NCI-H748 treated with DMSO at 0.1 percent for 48 hours (cell line): ENCODE measurements around the gene MSH2.
"Not testable (repeated sequence)": the region's sequence is repeated elsewhere in the genome, so short reads cannot be mapped to it uniquely, and the experiment has no call there.

Experiments used
- DNase-seq: peaks from one replicate; lab custom pipeline; 2025; lab: John Stamatoyannopoulos, UW

MSH2 gene

DNA sequence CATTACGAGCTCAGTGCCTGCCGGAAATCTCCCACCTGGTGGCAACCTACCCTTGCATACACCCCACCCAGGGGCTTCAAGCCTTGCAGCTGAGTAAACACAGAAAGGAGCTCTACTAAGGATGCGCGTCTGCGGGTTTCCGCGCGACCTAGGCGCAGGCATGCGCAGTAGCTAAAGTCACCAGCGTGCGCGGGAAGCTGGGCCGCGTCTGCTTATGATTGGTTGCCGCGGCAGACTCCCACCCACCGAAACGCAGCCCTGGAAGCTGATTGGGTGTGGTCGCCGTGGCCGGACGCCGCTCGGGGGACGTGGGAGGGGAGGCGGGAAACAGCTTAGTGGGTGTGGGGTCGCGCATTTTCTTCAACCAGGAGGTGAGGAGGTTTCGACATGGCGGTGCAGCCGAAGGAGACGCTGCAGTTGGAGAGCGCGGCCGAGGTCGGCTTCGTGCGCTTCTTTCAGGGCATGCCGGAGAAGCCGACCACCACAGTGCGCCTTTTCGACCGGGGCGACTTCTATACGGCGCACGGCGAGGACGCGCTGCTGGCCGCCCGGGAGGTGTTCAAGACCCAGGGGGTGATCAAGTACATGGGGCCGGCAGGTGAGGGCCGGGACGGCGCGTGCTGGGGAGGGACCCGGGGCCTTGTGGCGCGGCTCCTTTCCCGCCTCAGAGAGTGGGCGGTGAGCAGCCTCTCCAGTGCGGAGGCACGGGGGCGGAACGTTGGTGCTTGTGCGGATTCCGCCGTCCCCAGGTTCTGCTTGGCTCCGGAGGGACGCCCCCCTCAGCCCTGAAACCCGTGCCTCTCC, at the start of gene MSH2:
Gene MSH2 (plus strand): TSS at position 352 of the 804 bp plus-strand sequence. CDS start 36 bp downstream, at position 388.
- peak; percentile 90 for DNase-seq

DNA sequence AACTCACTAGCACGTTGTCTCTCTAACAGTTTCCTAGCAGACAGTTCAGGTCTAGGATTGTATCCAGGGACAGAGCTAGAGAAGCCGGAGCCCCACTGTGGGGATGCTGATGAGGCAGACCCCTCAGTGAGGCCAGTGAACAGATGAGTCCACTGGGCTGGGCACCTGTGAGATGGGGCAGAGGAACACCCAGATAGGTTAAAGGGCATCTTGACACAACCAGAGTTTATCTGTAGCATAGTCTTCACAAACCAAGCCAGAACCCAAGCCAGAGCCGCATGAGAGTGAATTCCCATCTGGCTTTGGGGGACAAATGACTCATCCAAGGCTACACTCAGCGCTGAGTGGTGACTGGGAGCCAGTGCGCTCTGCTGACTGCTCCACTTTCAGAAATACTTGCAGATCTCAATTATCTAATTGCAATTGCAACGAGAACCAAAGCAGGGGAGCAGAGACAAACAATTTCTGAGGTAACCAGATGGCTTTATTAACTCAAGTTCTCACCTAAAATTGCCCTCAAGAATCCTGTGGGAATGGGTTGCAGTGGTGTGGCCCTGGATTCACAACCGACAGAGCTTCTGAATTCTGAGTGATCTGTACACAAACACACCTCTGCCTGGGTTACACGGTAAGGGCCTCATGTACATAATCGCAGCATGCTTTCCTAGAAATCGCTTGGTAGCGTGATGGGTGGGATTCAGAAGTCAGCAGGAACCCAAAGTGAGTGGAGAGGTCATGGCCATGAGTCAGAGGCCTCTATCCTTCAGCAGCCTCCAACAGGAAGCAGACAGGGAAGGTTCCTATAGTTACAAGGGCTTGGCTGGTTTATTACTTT, 48.7 kb upstream of the MSH2 start:
- DNase-seq, result no peak

DNA sequence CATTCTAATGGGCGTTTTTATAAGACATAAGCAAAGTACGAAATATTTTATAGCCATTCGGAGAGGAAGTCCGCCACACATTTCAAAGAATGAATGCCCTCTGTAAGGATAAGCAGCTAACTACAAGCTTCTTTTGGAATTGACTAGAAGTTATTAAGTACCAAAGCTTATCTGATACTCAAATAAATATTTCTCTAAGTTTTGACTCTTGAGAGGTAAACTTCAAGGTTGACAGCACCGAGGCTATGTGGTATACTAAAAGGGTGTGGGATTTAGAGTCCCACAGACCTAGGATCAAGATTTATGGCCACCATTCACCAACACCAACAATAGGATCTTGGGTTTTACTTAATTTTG, 48.1 kb upstream of the MSH2 start:
- no peak for DNase-seq

DNA sequence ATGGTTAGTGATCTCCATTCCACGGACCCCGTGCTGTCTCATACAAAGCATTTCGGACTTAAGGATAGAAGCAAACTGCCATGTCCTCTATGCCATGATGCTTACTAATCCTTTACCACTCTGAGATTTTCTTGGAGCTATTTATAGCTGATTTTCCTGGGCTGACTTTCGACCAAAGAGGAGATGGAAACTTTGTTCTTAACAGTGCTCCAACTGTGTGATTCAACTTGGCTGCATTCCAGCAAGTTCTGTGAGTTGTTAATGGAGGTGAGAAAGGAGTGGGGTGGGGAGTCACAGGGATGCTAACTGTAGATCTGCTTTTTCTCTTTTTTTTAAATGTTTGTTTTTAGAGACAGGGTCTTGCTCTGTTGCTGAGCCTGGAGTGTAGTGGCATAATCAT, 45.5 kb upstream of the MSH2 start:
- no peak for DNase-seq

DNA sequence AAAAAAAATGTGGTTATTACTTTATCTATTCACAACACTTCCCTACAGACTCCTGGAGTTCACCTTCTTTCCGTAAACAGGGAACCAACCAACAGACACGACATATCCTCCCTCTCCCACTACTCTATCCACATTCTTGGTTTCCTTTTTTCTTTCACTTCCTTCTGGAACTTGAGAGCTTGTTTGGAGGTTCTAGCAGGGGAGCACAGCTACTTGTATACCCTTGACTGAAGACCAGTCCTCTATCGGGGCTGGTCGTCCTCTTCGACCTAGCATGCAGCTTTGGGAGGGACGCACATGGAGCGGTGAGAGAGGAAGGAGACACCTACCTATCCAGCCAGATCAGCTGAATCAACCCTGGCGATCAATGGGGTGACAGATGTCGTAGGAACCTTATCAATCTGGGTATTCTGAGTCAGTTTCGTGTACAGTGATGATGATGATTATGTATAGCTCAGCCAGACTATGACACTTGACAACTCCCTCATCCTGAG, 43.5 kb upstream of the MSH2 start:
- no peak for DNase-seq

DNA sequence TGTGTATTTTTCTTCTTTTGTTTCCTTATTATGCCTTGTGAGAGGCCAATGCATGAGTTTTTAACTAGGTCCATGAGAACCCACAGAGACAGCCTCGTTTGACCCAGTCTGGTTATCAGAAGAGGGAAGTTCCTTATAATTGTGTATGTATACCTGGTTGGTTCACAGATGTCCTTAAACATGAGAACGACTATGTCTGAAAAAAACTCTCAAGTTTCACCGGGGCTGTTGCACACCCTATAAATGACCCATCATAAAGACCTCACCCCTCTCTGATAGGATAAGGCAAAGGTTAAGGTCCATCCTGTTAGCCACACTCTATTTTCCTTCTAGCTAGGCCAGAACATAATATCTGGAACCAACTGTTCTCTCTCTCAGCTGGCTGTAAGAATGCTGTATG, 42.7 kb upstream of the MSH2 start:
- DNase-seq, result no peak

DNA sequence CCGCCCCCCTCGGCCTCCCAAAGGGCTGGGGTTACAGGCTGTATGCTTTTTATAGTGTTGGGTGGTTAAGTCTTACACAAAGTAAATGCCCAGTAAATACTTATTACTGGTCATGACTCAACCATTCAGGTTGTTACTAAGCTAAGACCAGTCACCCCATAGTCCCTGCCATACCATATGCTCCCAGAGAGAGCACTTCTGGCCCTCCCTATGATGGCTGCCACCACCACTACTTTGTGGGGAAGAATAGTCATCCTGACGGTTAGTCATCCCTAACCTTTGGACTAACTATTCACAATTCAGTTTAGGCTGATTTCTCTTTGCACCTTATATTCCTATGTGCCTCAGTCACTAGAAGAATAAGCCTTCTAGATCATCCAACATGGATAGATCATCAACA, 42.0 kb upstream of the MSH2 start:
- no peak for DNase-seq

DNA sequence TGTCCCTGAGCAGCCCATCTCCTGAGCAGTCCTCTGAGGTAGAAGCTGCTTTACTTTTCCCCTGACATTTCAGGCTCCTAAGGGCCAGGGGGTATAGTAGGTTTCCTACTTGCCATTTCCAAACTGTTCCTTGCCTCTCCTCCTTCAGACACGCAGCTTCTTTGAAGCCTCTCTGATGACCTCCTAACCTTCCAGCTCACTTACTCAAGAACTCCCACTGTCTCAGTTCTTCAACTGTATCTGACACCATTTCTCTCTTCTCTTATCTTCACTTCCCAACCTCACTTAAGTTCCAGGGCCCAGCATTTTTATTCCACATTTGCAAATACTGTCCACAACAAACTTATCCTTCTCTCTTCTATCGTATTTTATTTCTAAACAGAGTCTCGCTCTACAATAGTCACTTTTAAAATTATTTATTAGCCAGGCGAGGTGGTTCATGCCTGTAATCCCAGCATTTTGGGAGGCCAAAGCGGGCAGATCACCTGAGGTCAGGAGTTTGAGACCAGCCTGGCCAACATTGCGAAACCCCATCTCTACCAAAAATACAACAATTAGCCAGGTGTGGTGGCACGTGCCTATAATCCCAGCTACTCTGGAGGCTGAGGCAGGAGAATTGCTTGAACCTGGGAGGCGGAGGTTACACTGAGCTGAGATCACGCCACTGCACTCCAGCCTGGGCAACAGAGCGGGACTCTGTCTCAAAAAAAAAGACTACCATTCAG, 41.3 kb upstream of the MSH2 start:
- DNase-seq, result not testable (repeated sequence)

DNA sequence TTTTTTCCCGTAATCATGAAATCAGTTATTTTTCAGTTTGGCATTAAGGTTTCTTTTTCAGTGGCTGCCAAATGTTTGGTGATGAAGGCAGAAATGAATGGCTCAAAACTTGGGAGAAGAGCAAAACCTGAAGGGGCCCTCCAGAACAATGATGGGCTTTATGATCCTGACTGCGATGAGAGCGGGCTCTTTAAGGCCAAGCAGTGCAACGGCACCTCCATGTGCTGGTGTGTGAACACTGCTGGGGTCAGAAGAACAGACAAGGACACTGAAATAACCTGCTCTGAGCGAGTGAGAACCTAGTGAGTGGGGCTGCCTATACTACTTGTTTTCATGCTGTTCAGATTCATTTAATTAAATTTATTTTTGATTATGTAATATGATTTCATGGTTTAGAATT, 29.2 kb upstream of the MSH2 start:
- DNase-seq, result no peak

DNA sequence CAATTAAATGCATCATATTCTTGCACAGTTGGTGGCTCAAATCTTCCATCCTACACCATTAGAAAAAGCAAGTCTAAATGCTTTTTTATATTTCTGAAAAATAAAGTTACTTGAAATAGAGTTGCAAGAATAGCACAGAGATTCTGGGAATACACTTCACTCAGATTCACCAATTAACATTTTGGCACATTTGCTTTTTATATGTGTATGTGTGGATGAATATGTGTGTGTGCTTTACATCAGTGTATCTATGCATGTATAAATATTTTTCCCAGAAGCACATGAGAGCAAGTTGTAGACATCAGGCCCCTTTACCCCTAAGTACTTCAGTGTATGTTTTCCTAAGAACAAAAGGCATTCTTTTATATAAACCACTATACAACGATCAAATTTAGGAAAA, 27.6 kb upstream of the MSH2 start:
- no peak for DNase-seq

DNA sequence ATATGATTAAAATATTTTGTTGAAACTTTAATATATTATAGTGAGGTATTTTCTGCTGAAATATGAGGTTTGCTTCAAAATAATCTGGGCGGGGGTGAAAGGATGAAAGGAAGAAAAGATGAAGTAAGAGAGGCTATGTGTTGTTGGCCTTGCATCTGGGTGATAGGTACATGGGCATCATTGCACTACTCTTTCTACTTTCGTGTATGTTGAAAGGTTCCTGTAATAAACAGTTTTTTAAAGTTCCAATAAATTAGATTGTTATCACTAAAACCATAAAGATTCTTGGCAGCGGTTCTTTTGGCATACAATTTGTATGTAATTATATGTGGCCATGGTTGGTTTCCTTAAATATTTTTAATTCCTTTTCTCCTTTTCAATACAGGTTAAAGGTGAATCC, 23.6 kb upstream of the MSH2 start:
- no peak for DNase-seq

DNA sequence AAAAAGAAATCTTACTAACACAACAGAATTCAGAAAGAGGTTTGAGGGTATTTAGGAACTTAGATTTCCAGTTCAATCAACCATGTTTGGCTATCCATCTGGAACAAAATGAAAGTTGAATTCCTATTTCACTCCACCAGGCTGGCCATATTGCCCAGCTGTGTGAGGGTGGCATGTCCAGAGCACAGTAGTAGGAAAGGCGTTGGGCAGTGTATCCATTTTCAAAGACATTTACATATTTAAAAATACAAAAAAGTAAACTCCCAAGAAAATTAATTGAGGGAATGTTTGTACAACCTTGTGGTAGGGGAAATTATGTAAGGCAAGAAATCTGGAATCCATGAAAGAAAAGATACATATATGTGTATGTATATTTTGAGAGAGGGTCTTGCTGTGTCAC, 21.5 kb upstream of the MSH2 start:
- no peak for DNase-seq

DNA sequence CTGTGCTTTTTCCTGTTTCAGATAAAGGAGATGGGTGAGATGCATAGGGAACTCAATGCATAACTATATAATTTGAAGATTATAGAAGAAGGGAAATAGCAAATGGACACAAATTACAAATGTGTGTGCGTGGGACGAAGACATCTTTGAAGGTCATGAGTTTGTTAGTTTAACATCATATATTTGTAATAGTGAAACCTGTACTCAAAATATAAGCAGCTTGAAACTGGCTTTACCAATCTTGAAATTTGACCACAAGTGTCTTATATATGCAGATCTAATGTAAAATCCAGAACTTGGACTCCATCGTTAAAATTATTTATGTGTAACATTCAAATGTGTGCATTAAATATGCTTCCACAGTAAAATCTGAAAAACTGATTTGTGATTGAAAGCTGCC, 16.4 kb upstream of the MSH2 start:
- no peak for DNase-seq

DNA sequence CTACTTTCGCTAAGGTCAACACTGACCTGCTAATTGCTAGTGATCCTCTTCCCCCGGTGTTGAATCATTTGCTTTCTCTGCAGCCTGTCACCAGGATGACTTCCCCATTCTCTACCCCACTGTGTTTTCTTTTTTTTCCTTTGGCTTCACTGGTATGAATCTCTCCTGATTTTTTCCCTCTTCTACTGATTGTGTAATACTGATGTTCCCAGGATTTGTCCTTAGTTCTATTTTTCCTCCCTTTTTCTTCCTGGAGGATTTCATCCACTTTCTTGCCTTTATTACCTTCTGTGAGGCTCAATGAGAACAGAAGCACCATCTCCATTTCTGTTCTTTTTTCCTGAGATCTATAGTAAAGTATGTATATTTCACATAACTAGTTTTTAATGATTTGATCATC, 14.1 kb upstream of the MSH2 start:
- DNase-seq, result no peak

DNA sequence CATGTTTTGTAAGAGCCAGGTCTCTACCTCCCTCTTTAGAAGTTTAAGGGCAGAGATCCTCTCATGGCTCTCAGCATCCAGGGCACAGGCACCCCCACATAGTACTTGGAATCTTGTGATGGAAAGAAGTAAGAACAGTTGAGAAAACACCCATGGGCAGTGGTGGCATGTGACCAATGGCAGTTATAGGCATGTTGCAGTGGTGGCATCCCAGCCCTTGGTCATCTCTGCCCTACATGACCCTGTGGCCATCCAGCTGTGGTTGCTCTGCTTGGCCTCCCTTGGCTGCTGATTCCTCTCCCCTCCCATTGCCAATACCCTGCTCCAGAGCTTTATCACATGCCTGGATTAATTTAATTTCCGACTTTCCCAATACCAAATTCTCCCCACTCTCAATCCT, 13.3 kb upstream of the MSH2 start:
- no peak for DNase-seq

DNA sequence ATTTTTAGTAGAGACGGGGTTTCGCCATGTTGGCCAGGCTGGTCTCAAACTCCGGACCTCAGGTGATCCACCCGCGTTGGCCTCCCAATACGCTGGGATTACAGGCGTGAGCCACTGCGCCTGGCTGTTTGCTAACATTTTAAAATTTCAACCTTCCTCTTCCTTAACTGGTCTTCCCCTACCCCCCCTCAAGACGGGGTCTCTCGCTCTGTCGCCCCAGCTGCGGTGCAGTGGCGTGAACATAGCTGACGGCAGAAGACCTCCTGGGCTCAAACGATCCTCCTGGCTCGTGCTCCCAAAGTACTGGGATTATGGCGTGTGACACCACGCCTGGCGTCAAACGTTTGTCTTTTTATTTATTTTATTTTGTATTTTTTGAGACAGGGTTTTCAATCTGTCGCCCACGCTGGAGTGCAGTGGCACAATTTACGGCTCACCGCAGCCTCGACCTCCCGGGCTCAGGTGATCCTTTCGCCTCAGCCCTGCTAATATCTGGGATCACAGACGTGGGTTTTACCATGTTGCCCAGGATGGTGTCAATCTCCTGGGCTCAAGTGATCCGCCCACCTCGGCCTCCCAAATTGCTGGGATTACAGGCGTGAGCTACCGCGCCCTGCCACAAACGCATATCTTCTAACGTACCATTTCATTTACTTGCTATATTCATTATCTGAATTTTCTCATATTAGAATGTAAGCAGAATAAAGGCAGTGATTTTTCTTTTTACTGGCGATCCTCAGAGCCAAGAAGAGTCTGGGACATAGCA, 984 bp upstream of the MSH2 start:
- peak; percentile 34 for DNase-seq

DNA sequence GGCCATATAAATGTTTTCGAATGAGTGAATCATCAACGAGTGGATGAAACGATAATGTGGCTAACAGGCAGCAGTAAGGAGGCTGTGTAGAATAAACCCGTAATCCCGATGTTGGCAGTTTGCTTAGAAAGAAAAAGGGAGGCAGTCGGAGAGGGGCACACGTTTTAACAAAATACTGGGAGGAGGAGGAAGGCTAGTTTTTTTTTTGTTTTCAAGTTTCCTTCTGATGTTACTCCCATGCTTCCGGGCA, 476 bp upstream of the MSH2 start:
- no peak for DNase-seq

DNA sequence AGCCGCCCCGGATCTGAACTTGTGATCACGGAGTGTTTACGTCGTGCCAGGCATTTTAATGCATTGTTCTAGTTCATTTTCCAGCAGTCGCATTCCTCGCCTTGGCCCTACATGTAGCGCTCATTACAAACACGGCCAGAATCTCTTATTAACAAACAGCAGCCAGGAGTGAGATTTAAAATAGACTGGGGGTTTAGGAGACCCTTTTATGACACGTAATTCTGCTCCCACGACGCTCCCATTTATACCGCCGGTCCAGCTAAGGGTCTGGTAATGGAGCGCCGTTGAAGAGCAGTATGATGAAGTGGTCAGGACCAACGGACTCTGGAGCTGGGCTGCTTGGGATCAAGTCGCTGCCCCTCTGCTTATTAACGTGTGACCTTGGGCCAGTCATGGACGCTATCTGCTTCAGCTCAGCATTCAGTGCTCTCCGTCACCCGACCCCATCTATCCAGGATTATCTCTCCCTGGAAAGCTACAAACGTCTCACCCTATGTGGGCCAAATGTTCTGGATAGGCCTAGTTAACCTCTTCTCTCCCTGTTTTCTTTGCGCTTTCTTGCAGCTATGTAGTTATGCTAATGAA, 745 bp downstream of the MSH2 start:
- no peak for DNase-seq

DNA sequence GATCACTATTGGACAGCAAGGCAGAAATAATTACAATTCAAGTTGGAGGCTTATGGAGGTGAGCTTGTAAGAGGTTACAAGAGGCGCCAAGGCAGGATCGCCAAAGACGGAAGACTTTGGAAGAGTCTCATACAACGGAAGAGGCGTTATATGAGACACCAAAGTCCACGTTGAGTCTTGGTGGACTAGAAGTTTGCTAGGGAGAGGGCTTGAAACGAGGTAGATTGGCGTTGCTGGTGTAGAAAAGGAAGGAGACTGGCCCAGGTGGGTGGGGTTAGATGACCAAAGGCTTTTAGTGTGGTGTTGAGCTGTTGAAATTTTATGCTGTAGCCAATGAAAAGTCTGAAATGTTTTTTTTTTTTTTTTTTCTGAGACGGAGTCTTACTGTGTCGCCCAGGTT, 1.4 kb downstream of the MSH2 start:
- DNase-seq, result no peak

DNA sequence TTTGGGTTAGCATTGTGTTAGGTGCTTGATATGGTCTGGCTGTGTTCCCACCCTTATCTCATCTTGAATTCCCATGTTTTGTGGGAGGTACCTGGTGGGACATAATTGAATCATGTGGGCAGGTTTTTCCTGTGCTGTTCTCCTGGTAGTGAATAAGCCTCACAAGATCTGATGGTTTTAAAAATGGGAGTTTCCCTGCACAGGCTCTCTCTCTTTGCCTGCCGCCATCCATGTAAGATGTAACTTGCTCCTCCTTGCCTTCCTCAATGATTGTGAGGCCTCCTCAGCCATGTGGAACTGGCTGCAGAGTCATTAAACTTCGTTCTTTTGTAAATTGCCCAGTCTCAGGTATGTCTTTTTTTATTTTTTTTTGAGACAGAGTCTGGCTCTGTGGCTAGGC, 2.8 kb downstream of the MSH2 start:
- DNase-seq, result no peak

DNA sequence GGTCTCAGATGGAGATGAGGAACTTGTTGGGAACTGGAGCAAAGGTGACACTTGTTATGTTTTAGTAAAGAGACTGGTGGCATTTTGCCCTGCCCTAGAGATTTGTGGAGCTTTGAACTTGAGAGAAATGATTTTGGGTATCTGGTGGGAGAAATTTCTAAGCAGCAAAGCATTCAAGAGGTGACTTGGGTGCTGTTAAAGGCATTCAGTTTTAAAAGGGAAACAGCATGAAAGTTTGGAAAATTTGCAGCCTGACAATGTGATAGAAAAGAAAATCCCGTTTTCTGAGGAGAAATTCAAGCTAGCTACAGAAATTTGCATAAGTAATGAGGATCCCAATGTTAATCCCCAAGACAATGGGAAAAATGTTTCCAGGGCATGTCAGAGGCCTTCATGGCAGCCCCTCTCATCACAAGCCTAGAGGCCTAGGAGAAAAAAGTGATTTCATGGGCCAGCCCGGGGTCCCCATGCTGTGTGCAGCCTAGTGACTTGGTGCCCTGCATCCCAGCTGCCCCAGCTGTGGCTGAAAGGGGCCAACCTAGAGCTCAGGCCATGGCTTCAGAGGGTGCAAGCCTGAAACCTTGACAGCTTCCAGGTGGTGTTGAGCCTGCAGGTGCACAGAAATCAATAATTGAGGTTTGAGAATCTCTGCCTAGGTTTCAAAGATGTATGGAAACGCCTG, 3.8 kb downstream of the MSH2 start:
- not testable (repeated sequence) for DNase-seq
